Stimulated activated CD8-positive, alpha-beta memory T cell treated with anti-CD3 and anti-CD28 coated beads, Interleukin-15, amount 100 ng/mL, for 4 hours (primary cell): Measurements from ENCODE around the gene DNAH10.

Experiments
- DNase-seq, 2 donors: peaks; one replicate each; pipeline ENCODE4 v3.0.0-alpha.2; 2020; ENCODE audit warnings: low read depth in 2 of 2

DNAH10 gene

DNA sequence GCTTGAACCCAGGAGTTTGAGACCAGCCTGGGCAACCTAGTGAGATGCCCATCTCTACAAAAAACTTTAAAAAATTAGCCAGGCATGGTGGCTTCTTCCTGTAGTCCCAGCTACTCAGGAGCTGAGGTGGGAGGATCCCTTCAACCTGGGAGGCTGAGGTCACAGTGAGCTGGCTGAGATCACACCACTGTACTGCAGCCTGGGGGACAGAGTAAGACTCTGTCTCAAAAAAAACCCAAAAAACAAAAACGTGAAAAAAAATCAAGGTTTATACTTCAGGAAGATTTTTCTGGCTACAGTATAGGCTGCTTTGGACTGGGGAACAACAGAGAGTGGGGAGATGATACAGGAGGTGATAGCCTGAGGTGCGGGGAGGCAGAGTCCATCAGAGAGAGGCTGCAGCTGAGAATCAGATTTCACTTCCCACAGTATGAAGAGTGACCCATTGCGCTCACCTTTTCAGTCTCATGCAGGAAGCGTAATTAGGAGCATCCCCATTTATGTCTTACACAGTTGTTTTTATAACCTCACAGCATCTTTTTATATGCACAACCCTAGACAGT lies 28.9 kb downstream of the DNAH10 start:
- DNase-seq: no peak

DNA sequence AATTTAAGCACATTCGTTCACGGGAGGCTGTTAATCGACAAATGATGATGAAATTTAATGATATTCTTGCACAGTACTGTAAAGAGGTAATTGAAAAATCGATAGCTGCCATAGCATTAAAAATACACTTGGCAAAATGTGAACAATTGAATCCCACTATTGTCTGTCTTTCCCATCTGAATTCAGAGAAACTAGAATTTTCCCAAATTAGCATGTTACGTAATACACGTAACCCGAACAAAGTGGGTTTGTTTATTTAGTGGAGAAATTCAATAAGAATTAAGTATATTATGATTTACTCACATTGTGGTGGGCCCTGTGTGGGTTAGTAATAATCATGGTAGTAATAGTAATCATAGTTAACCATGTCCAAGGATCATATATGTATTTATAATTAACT lies 31.9 kb downstream of the DNAH10 start:
- DNase-seq: no peak

DNA sequence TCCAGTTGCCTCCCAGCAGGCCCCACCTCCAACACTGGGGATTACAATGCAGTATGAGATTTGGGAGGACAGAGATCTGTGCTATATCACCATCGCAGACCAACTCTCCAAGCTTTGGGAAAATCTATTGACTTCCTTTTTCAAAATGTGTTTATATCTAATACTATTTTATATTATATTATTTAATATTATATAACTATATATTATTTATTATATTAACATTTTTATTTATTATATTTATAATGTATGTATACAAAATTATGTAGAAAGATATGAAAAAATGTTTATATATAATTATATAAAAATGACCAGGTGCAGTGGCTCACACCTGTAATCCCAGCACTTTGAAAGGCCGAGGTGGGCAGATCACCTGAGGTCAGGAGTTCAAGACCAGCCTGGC lies 36.4 kb downstream of the DNAH10 start:
- DNase-seq: no peak

DNA sequence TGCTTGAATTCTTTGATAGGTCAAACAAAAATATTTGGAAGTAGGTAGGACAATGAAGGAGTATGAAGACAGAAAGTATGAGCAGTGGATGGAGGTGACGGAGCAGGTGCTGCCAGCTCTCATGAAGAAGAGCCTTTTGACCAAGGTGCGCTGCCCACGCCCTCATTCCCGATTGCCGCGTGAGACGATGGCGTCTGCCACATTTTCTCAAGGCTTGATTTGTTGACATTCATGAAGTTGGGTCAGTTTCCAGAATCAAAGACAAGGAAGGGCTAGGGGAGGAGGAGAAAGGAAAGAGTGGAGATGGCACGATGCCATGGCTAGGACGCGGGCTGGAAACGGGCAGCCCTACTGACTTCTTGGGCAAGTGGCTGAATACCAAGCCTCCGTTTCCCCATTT lies 37.1 kb downstream of the DNAH10 start:
- no peak for DNase-seq

DNA sequence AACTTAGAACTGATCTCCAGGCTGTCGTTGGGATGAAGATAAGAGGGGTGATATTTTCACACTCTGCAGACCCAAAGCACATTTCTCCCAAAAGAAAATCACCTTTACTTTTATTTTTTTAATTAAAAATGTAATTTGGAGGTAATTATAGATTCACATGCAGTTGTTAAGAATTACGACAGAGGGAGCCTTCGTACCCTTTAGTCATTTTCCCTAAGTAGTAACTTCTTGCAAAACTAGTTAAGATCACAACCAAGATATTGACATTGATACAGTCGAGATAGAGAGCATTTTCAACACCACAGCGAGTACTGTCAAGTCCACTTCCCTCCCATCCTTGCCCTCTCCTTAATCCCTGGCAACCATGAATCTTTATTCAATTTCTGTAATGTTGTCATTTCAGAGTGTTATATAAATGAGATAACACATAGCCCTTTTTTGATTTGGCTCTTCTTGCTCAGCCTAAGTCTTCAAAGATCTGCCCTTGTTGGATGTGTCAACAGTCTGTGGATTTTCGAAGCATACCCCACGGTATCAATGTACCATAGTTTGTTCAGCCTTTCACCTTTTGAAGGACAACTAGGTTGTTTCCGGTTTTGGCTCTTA lies 39.6 kb downstream of the DNAH10 start:
- no peak for DNase-seq

DNA sequence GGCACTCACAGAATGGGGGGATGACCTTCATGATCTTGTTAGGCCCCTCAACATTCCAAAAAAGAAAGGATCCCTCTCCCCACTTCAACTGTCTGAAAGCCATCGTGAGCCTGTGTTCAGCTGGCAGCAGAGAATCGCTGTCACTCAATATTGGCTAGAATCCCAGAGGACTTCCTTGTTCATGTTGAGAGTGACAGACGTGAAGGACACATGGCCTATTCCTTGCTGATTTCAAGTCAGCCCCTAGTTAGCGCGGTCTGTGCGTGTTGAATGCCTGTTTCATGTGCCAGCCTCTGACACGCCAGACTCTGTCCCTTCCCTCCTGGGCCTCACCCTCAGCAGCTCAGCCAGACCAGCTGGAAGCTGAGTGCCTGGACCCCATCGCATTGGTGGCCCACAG lies 43.1 kb downstream of the DNAH10 start:
- DNase-seq: no peak

DNA sequence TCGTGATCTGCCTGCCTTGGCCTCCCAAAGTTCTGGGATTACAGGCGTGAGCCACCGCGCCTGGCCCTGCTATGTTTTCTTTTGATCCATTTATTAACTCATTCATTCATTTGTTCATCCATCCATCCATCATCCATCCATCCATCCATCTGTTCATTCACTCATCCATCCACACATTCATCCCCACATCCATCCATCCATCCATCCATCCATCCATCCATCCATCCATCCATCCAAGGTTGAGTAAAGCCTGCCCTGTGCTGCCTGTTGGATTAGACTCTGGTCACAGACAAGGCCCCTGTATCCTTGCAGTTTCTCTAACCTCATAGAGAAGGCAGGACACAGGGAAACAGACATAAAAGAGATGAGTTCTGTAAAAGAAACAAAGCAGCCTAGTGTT lies 44.9 kb downstream of the DNAH10 start:
- DNase-seq: no peak

DNA sequence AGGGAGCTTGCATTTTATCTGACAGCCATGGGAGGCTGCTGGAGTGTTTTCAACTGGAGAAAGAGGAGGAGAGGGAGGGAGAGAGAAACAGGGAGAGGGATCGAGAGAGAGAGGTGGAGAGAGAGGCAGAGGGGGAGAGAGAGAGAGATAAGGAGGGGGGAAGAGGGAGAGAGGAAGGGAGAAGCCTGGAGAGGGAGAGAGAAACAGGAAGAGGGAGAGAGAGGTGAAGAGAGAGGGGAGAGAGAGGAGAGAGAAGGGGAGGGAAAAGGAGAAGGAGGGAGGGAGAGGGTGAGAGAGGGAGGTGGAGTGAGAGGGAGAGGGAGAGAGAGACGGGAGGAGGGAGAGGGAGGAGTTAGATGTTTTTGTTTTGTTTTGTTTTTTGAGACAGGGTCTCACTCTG lies 45.6 kb downstream of the DNAH10 start:
- no peak for DNase-seq

DNA sequence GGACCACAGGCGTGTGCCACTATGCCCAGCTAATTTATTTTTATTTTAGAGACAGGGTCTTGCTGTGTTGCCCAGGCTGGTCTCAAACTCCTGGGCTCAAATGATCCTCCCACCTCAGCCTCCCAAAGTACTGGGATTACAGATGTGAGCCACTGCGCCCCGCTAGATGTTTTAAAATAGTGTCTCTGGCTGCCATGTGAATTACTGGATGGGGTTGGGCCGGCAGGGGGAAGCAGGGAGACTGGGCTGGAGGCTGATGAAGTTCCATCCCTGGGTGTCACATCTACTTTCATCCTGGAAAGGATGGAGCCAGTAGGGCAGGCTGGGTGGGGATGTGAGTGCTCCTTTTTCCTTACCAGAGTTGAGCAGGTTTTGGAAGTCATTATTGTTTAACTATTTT lies 46.1 kb downstream of the DNAH10 start:
- no peak for DNase-seq

DNA sequence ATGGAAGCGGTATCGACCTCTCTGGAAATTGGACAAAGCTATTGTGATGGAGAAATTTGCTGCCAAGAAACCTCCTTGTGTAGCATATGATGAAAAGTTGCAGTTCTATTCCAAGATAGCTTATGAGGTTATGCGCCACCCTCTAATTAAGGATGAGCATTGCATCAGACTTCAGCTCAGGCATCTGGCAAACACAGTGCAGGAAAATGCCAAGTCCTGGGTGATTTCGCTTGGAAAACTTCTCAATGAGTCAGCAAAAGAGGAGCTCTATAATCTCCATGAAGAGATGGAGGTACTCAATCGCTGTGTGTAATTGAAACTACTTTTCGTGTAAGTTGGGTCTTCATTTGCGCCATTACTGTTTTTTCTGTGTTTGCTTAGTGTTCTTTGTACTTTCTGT lies 51.2 kb downstream of the DNAH10 start:
- DNase-seq: no peak

DNA sequence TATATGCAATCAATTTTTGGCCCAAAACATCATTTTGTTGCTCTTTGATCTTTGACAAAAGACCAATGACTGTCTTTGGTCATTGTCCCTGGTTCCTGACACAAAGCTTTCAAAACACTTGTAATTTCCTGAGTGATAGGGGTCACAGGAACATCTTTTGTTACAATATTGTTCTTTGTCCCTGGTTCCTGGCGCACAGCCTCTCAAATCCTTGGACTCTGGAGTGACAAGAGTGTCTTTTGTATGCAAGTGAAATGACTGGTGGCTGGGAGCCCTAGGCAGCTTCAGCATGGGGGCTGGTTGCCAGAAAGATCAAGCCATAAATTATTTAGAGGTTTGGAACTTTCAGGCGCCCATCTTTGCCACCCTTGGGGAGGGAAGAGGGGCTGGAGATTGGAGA lies 53.9 kb downstream of the DNAH10 start:
- DNase-seq: no peak

DNA sequence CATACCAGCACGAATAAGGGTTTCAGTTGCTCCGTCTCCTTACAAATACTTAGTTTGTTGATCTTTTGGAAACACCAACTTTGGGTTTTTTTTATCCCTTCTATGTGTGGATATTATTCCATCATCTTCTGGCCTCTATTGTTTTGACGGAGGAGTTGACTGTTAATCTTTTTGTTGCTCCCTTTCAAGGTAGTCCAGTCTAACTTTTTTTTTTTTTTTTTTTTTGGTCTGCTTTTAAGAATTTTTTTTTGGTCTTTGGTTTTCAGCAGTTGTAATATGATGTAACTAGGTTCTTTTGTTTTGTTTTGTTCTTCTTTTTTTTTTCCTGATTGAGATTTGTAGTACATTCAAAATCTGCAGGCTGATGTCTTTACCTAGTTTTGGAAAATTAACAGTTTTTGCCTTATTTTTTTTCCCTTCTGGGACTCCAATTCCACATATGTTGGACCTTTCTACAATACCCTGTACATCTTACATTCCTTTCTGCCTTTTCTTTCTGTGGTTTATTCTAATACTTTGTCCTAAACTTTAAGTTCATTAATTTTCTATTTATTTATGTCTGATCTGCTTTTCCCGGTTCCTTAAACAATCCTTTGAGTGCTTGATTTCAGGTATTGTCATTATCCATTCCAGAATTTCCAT lies 54.9 kb downstream of the DNAH10 start:
- DNase-seq: no peak

DNA sequence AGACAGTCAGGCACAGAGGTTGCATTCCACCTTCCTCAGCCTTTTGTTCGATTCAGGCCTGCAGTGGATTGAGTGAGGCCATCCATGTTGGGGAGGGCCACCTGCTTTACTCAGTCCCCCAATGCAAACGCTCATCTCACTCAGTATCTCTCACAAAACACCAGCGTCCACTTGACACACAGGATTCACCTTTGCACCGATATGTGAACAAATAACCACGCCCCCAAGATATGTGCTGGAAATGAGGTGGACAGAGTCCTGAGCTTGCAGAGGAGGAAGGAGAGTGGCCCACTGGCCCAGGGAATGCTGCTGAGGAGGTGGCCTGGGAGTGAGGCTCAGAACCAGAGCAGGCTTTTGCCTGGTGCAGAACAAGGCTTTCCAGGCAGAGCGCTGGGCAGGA lies 60.7 kb downstream of the DNAH10 start:
- no peak for DNase-seq

DNA sequence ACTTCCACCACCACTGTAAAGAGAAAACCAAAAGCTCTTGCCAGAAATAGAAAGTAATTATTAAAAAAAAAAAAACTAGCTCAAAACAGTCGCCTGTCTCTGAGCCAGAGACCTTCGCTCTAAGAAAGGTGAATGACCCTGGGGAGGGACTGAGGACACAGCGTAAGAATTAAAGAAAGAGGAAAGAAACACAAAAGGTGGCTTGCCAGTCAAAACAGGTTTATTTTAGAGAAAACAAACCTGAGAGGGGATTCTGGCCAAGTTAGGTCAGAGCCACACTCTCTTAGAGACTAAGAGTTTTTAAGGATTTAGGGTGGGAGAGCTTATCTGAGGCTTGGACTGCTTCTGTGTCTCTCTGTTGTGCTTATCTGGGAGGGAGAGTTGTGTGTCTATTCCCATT lies 66.0 kb downstream of the DNAH10 start:
- no peak for DNase-seq

DNA sequence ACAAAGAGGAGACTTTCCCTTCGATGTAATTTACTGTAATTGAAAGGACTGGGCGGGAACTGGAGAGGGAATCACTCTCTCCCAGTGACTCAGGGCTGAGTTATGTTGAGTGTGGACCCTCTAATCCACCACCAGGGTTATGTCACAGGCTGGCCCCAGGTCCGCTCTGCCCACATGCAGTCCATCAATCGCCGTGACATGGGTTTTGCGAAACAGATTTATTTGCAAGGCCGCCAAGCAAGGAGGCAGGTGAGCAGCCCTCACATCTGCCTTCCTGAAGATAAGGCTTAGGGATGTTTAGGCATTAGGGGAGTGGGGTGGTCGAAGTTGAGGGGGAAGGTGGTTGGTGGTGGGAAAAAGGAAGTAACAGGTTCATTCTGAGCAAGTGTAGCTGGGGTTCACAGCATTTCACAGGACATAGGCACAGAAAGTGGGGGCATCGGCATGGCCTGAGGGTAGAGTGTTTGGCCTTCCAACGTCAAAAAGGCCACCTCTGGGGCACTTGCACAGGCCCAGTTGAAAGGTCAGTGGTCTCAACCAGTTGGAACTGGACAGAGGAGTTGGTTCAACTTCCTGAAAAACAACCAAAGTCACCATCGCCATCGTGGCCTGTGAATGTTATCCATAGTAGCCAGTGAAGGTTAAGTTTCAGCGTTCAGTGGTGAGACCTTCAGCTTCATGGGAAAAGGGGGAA lies 66.9 kb downstream of the DNAH10 start:
- no peak for DNase-seq

DNA sequence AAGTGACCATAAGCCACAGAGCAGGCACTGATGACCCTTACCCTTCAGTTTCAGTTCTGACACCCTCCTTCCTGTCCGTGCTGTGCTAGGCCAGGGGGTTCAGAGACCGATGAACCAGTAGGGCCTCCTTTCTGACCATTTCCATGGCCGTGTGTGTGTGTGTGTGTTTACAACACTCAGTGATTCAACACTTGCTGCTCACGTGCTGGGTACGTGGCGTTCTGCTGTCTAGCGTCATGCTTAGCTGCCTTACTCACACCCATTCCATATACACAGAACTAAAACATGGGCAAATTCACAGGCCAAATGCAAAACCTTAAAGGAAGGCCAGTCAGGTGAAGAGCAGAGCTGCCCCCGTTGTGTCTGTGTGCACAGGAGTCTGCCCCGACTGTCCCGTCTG lies 67.5 kb downstream of the DNAH10 start:
- DNase-seq: no peak

DNA sequence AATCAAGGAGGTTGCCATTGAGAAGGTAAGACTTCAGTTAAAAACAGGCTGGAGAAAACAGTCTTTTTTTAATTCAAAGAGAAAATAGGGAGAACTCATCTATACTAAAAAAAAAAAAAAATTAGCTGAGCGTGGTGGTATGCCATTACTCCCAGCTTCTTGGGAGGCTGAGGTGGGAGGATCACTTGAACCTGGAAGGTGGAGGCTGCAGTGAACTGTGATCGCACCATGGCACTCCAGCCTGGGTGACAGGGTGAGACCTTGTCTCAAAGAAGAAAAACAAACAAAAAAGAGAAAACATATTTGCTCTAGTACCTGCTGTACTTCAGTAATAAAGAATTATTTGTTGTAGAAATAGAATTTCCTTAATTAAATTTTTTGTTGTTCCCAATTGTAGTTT lies 68.6 kb downstream of the DNAH10 start:
- DNase-seq: no peak

DNA sequence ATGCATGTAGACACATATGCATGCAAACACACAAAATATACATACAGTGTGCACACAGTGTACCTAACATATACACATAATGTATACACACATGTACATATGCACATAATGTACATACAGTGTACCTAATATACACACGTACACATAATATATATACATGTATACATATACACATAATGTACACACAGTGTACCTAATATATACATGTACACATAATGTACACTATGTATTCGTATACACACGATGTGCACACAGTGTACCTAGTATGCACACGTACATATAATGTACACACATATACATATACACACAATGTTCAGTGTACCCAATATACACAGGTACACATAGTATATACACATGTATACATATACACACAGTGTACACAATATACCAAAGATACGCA lies 70.0 kb downstream of the DNAH10 start:
- no peak for DNase-seq

DNA sequence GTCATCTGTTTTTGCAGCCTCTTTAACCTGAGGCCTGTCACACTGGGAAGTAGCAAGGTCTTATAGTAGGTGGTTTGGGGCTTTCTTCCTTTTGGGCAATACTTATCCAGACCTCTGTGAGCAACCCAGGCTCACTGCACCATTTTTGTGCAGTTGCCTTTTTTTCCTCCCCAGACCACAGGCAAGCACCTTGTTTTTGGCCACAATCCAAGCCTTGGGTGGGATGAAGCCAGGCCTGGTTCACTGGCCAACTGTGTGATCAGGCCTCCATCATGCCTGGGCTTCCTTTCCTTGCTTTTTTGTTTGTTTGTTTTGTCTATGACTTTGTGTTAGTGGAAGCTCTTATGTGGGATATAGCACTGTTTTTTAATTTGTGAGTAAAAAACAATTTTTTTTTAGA lies 71.7 kb downstream of the DNAH10 start:
- DNase-seq: no peak

DNA sequence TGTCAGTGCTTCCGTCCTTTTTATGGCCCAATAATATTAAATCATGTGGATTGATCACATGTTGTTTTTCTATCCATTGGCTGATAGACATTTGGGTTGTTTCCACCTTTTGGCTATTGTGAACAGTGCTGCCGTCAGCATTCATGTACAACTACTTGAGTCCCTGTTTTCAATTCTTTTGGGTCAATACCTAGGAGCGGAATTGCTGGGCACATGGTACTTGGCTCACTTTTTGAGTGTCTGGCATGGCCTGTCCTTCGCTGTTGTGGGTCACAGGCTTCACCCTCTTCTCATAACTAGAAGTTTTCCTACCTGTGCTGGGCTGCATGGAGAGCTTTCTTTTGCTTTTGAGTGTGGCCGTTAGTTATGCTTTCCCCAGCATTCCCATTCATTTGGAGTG lies 72.7 kb downstream of the DNAH10 start:
- no peak for DNase-seq

DNA sequence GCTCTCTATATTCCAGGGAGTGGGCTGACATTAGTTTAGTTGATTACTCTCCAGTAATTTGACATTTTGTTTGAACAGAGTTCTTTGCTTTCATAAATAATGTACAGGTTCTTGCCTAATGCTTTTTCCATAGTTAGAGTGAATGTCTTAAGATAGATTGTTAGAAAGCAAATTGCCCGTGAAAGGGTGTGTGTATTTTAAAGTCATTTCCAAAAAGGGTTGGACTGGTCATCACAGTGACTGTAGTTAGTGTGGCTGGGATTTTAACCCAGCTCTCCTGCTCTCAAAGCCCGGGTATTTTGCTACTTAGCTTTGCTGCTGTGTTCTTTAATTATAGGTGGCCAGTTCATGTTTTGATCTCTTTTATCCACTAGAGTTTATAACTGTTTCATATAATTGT lies 74.2 kb downstream of the DNAH10 start:
- no peak for DNase-seq

DNA sequence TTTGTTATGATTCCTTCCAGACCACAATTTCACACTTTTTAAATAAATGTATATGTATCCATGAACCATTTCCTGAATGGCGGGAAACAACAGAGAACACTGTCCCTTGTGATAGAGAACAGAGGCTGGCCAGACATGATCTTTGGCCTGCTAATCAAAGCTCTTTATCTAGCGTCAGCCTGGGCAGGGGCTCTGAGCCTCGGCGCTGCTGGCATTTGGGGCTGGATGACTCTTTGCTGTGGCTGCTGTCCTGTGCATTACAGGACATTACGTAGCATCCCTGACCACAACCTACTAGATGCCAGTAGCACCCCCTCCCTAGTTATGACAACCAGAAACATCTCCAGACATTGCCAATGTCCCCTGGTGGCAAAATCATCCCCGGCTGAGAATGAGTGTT lies 77.7 kb downstream of the DNAH10 start:
- no peak for DNase-seq

DNA sequence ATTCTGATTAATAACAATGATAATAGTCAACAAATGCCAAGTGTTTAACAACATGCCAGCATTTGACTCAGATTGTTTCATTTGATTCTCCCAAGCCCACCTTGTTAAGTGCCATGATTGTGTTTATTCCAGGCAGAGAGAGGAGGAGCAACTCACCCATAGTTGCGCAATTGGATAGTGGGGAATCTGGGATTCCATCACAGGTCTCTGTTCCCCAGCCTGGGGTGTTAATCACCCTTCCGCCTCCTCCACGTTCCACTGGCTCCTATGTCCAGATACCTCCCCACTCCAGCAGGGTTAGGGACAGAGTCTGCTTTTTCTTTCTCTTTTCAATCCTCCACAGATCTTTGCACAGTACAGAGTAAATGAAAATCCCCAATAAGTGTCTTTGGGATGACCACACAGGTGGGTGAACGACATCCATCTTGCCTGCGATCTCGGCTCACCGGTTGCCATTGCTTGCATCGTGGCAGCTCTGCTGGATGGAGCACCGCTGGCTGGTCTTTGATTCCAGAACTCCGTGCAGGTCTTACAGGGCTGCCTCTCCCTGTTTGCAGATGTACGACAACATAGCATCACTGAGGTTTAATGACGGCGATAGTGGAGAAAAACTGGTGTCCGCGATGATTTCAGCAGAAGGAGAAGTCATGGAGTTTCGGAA lies 78.8 kb downstream of the DNAH10 start:
- no peak for DNase-seq
